ENCODE measurements around the gene TNFAIP8L1. TPM values are rescaled to one million over a fixed set of nuclear protein-coding genes. Genes with fewer than 3 reads are reported as not detected.
"Not testable (repeated sequence)": the region's sequence is repeated elsewhere in the genome, so short reads cannot be mapped to it uniquely, and the experiment has no call there.

The TNFAIP8L1 gene
- total RNA-seq = 10 to 100 TPM; 14.1 to 15.4 TPM

GRCh38 chr19:4638828-4639530, at the start of gene TNFAIP8L1:
TNFAIP8L1 (plus strand) TSS chr19:4639516; CDS start chr19:4651870, 12,354 bp downstream.
- Mint-ChIP-seq H3K9me3 (ENCODE audit: low read depth) (no peaks in the 10 kb centered on the region), H3K36me3 (ENCODE audit: low read depth) (no peaks in the 10 kb centered on the region), H3K4me3 (peak within 1 kb of the TSS; percentile 90), H3K27me3 (no peaks in the 10 kb centered on the region), H3K4me1 (peaks cover 26% of the 10 kb centered on the region), H3K27ac (peak within 1 kb of the TSS; percentile 97)
- peak; percentile 100 for DNase-seq
- ChIA-PET POLR2A (no interaction called here), CTCF (interaction anchor here (1.1 to 1.6 kb wide), 3 partner anchors 24 to 73 kb away, joined by 3 to 6 read pairs (median 3); no protein-coding TSS in a partner anchor)
- peak; percentile 95 for ATAC-seq
- intact Hi-C loops (cut with DNase I, micrococcal nuclease) = loop anchor here (1.0 to 5.0 kb wide), 18 partner anchors 31 to 1265 kb away; partner anchors contain the start of genes HDGFL2 (in 2 of the 2), CATSPERD (in 1 of the 2), CHAF1A (in 1 of the 2) and DPP9 (in 1 of the 2)

- Mint-ChIP-seq H3K4me3 (no peak overlapping the region), H3K27me3 (peaks cover 44% of the 10 kb centered on the region), H3K9me3 (ENCODE audit: low read depth) (no peaks in the 10 kb centered on the region), H3K27ac (no peak overlapping the region), H3K36me3 (ENCODE audit: low read depth) (no peaks in the 10 kb centered on the region), H3K4me1 (no peaks in the 10 kb centered on the region)
- DNase-seq (peak; percentile 52), ATAC-seq (peak; percentile 47)
- ChIA-PET POLR2A (no interaction called here), CTCF (interaction anchor here (0.6 to 1.9 kb wide), 2 partner anchors 46 to 47 kb away, joined by 3 to 5 read pairs; no protein-coding TSS in a partner anchor)
- intact Hi-C loops (cut with DNase I, micrococcal nuclease) = no loop called here
Measured at GRCh38 chr19:4589579-4590410, 49.5 kb upstream of the TNFAIP8L1 start.

- ChIA-PET CTCF (interaction anchor here (1.9 kb wide), 1 partner anchor 45 kb away, joined by 5 read pairs; no protein-coding TSS in a partner anchor), POLR2A (no interaction called here)
- H3K27ac Mint-ChIP-seq = no peak overlapping the region
- no peaks in the 10 kb centered on the region for H3K9me3 Mint-ChIP-seq (ENCODE audit: low read depth)
- intact Hi-C loops (cut with DNase I, micrococcal nuclease) = no loop called here
- DNase-seq (no peak), ATAC-seq (no peak)
- H3K36me3 Mint-ChIP-seq (ENCODE audit: low read depth) = no peaks in the 10 kb centered on the region
- no peak overlapping the region for H3K4me3 Mint-ChIP-seq
- peaks cover 45% of the 10 kb centered on the region for H3K27me3 Mint-ChIP-seq
- H3K4me1 Mint-ChIP-seq = no peaks in the 10 kb centered on the region
Measured at GRCh38 chr19:4590559-4590958, 48.8 kb upstream of the TNFAIP8L1 start.

- Mint-ChIP-seq H3K4me1 (no peaks in the 10 kb centered on the region), H3K27me3 (peaks cover 38% of the 10 kb centered on the region), H3K36me3 (ENCODE audit: low read depth) (no peaks in the 10 kb centered on the region), H3K27ac (no peak overlapping the region), H3K9me3 (ENCODE audit: low read depth) (no peaks in the 10 kb centered on the region), H3K4me3 (no peak overlapping the region)
- ATAC-seq = no peak
- intact Hi-C loops (cut with DNase I, micrococcal nuclease) = no loop called here
- CTCF ChIA-PET = no interaction called here
- POLR2A ChIA-PET = no interaction called here
- DNase-seq = no peak
Measured at GRCh38 chr19:4591320-4591719, 48.0 kb upstream of the TNFAIP8L1 start.

GRCh38 chr19:4592445-4592844, 46.9 kb upstream of the TNFAIP8L1 start:
- ChIA-PET CTCF (interaction anchor here (0.6 to 1.8 kb wide), 4 partner anchors 16 to 63 kb away, joined by 3 to 8 read pairs (median 5); no protein-coding TSS in a partner anchor), POLR2A (no interaction called here)
- Mint-ChIP-seq H3K4me1 (peaks cover 3% of the 10 kb centered on the region), H3K9me3 (ENCODE audit: low read depth) (no peaks in the 10 kb centered on the region), H3K27me3 (peaks cover 43% of the 10 kb centered on the region), H3K36me3 (ENCODE audit: low read depth) (no peaks in the 10 kb centered on the region), H3K4me3 (no peak overlapping the region), H3K27ac (no peak overlapping the region)
- intact Hi-C loops (cut with DNase I, micrococcal nuclease) = no loop called here
- DNase-seq = no peak
- ATAC-seq = no peak

- CTCF ChIA-PET = interaction anchor here (0.8 to 1.8 kb wide), 5 partner anchors 17 to 71 kb away, joined by 3 to 8 read pairs (median 4); no protein-coding TSS in a partner anchor
- no peak overlapping the region for H3K27ac Mint-ChIP-seq
- intact Hi-C loops (cut with DNase I, micrococcal nuclease) = no loop called here
- DNase-seq = no peak
- H3K9me3 Mint-ChIP-seq (ENCODE audit: low read depth) = no peaks in the 10 kb centered on the region
- H3K4me1 Mint-ChIP-seq = peaks cover 6% of the 10 kb centered on the region
- H3K27me3 Mint-ChIP-seq = peaks cover 42% of the 10 kb centered on the region
- POLR2A ChIA-PET = no interaction called here
- H3K36me3 Mint-ChIP-seq (ENCODE audit: low read depth) = no peaks in the 10 kb centered on the region
- ATAC-seq = no peak
- no peak overlapping the region for H3K4me3 Mint-ChIP-seq
Measured at GRCh38 chr19:4593409-4593851, 45.9 kb upstream of the TNFAIP8L1 start.

GRCh38 chr19:4594201-4594600, 45.1 kb upstream of the TNFAIP8L1 start:
- ATAC-seq (no peak), DNase-seq (no peak)
- POLR2A ChIA-PET = no interaction called here
- Mint-ChIP-seq H3K4me3 (no peak overlapping the region), H3K4me1 (peaks cover 7% of the 10 kb centered on the region), H3K9me3 (ENCODE audit: low read depth) (no peaks in the 10 kb centered on the region), H3K36me3 (ENCODE audit: low read depth) (no peaks in the 10 kb centered on the region), H3K27me3 (peaks cover 47% of the 10 kb centered on the region), H3K27ac (no peak overlapping the region)
- intact Hi-C loops (cut with DNase I, micrococcal nuclease) = no loop called here
- CTCF ChIA-PET = interaction anchor here (1.3 to 1.5 kb wide), 2 partner anchors 21 to 25 kb away, joined by 4 to 7 read pairs; no protein-coding TSS in a partner anchor

- H3K4me1 Mint-ChIP-seq; H3K4me3 Mint-ChIP-seq; H3K9me3 Mint-ChIP-seq (ENCODE audit: low read depth); POLR2A ChIA-PET; DNase-seq; H3K36me3 Mint-ChIP-seq (ENCODE audit: low read depth); intact Hi-C loops (cut with DNase I, micrococcal nuclease); H3K27ac Mint-ChIP-seq; ATAC-seq: not testable (repeated sequence)
- peaks cover 49% of the 10 kb centered on the region for H3K27me3 Mint-ChIP-seq
- CTCF ChIA-PET = interaction anchor here (1.3 to 1.5 kb wide), 2 partner anchors 20 to 26 kb away, joined by 4 to 7 read pairs; no protein-coding TSS in a partner anchor
Measured at GRCh38 chr19:4595158-4595557, 44.2 kb upstream of the TNFAIP8L1 start.

GRCh38 chr19:4596033-4596904, 43.0 kb upstream of the TNFAIP8L1 start:
- POLR2A ChIA-PET = no interaction called here
- CTCF ChIA-PET = interaction anchor here (0.7 kb wide), 1 partner anchor 20 kb away, joined by 3 read pairs; no protein-coding TSS in a partner anchor
- no peak for DNase-seq
- no peaks in the 10 kb centered on the region for H3K9me3 Mint-ChIP-seq (ENCODE audit: low read depth)
- peaks cover 7% of the 10 kb centered on the region for H3K4me1 Mint-ChIP-seq
- H3K27me3 Mint-ChIP-seq = peaks cover 49% of the 10 kb centered on the region
- H3K27ac Mint-ChIP-seq = no peak overlapping the region
- H3K4me3 Mint-ChIP-seq = no peak overlapping the region
- intact Hi-C loops (cut with DNase I, micrococcal nuclease) = no loop called here
- no peaks in the 10 kb centered on the region for H3K36me3 Mint-ChIP-seq (ENCODE audit: low read depth)
- no peak for ATAC-seq

- POLR2A ChIA-PET = interaction anchor here (0.5 kb wide), 1 partner anchor 1050 kb away, joined by 3 read pairs; no protein-coding TSS in a partner anchor
- intact Hi-C loops (cut with DNase I, micrococcal nuclease) = no loop called here
Measured at GRCh38 chr19:4597278-4597974, 41.9 kb upstream of the TNFAIP8L1 start.

More at GRCh38 chr19:4597278-4597974, 41.9 kb upstream of the TNFAIP8L1 start:
- CTCF ChIA-PET = interaction anchor here (0.8 kb wide), 1 partner anchor 28 kb away, joined by 3 read pairs; no protein-coding TSS in a partner anchor
- Mint-ChIP-seq H3K4me3 (no peak overlapping the region), H3K36me3 (ENCODE audit: low read depth) (no peaks in the 10 kb centered on the region), H3K27ac (no peak overlapping the region), H3K9me3 (ENCODE audit: low read depth) (no peaks in the 10 kb centered on the region), H3K27me3 (peaks cover 47% of the 10 kb centered on the region), H3K4me1 (peaks cover 7% of the 10 kb centered on the region)
- DNase-seq = no peak
- peak; percentile 12 for ATAC-seq

All from activated CD4-positive, alpha-beta T cell treated with anti-CD3 and anti-CD28 coated beads for 36 hours (primary cell).